Measurements from ENCODE around the gene ITPRIPL2.

ITPRIPL2 gene

DNA sequence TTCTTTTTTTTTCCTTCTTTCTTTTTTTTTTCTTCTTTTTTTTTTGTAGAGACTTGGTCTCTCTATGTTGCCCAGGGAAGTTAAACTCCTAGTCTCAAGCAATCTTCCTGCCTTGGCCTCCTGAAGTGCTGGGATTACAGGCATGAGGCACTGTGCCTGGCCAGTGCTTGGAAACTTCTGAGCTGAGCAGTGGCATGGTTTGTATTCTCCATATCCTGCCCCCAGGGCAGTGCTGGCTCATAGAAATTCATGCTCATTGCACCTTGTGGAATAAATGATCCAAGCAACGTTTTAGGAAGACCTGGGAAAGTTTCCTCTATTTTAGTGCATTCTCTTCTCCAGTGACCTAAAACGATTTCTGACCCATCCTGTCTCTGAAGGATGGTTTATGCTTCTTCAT lies 37.5 kb downstream of the ITPRIPL2 start:
- FAIRE-seq (no peak), DNase-seq (ENCODE audit: insufficient read length, low spot score) (no peak)
- TF ChIP-seq POU2F2 (IDR thresholded peaks at IDR 0.05; ENCODE audit: low read depth, low read length) (no peak), POLR2AphosphoS5 (IDR thresholded peaks at IDR 0.05; ENCODE audit: low read depth, low read length) (no peak), SPI1 (IDR thresholded peaks at IDR 0.05; ENCODE audit: low read depth, low read length) (no peak), POLR2A (IDR thresholded peaks at IDR 0.05; ENCODE audit: low read depth, low read length) (no peak), TAF1 (IDR thresholded peaks at IDR 0.05; ENCODE audit: low read depth, low read length) (no peak), PAX5 (IDR thresholded peaks at IDR 0.05; ENCODE audit: insufficient read depth, low read length, severe bottlenecking) (no peak)

DNA sequence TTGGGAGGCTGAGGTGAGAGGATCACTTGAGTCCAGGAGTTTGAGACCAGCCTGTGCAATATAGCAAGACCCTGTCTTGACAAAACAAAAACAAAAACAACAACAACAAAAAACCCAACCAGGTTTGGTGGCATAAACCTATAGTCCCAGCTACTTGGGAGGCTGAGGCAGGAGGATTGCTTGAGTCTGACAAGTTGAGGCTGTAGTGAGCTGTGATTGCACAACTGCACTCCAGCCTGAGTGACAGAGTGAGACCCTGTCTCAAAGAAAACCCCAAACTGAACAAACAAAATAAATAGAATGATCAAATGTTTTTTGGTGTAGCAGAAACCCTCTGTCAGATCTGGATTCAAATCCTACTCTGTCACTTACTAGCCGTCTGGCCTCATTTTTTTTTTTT lies 38.3 kb downstream of the ITPRIPL2 start:
- no peak for DNase-seq (ENCODE audit: insufficient read length, low spot score)
- no peak for TF ChIP-seq POLR2AphosphoS5 (IDR thresholded peaks at IDR 0.05; ENCODE audit: low read depth, low read length)
- FAIRE-seq = no peak

DNA sequence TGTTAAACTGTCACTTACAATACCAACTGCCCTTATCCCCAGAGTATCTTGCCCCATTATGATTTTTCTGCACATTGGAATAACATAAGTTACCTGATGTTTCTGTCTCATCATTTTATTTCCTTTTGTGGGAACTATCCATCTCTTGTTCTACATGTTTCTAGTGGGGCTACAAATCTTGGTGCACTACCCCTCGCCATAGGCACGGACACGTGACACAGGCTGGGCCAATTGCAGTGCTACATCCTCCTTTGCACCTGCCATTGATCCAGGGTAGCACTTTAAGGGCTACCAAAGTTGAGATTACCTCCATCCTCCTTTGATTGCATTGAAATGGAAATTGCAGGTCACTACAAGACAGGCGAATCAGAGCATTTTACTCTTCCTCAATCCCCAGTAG lies 40.1 kb downstream of the ITPRIPL2 start:
- TF ChIP-seq PAX5 (IDR thresholded peaks at IDR 0.05; ENCODE audit: insufficient read depth, low read length, severe bottlenecking) = no peak
- TF ChIP-seq POLR2A (IDR thresholded peaks at IDR 0.05; ENCODE audit: low read depth, low read length) = no peak
- TF ChIP-seq SPI1 (IDR thresholded peaks at IDR 0.05; ENCODE audit: low read depth, low read length) = no peak
- no peak for TF ChIP-seq POLR2AphosphoS5 (IDR thresholded peaks at IDR 0.05; ENCODE audit: low read depth, low read length)
- no peak for FAIRE-seq
- DNase-seq (ENCODE audit: insufficient read length, low spot score) = no peak

DNA sequence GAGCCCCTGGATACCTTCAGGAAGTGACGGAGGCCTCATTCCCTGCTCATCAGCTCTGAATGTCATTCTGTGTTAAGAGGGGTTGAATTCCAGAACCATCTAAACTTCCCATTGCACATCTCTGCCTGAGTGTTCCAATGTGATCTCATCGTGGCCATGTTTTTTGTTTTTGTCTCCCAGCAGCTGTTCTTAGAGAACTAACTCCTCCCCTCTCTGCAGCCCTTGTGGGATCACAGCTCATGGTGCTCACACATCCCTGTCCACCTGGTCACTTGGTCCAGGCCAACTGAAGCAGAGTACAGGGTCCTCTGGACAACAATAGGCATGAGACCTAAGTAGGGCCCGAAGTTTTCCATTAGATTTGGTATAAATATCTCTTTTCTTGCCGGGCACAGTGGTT lies 48.3 kb downstream of the ITPRIPL2 start:
- DNase-seq (ENCODE audit: insufficient read length, low spot score) (no peak), FAIRE-seq (no peak)
- no peak for TF ChIP-seq POU2F2 (IDR thresholded peaks at IDR 0.05; ENCODE audit: low read depth, low read length)

DNA sequence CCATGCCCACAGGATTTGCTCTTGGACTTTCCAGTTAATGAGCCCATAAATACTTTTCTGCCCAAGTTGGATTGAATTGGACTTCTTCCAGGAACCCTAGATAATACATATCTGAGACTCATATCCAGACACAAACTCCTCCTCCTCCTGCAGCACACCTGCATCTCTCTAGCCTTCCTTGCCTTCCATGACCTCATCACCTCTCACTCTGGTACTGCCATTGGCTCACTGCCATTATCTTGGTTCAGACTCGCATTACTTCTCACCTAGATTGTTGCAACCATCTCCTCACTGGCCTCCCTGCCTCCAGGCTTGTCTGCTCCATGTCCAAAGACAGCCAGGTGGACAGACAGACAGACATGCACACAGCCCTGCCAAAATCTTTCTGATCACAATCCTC lies 49.5 kb downstream of the ITPRIPL2 start:
- FAIRE-seq (no peak), DNase-seq (ENCODE audit: insufficient read length, low spot score) (no peak)
- TF ChIP-seq SPI1 (IDR thresholded peaks at IDR 0.05; ENCODE audit: low read depth, low read length) (no peak), POLR2A (IDR thresholded peaks at IDR 0.05; ENCODE audit: low read depth, low read length) (no peak), POLR2AphosphoS5 (IDR thresholded peaks at IDR 0.05; ENCODE audit: low read depth, low read length) (no peak), PAX5 (IDR thresholded peaks at IDR 0.05; ENCODE audit: insufficient read depth, low read length, severe bottlenecking) (no peak), POU2F2 (IDR thresholded peaks at IDR 0.05; ENCODE audit: low read depth, low read length) (no peak), TAF1 (IDR thresholded peaks at IDR 0.05; ENCODE audit: low read depth, low read length) (no peak)

DNA sequence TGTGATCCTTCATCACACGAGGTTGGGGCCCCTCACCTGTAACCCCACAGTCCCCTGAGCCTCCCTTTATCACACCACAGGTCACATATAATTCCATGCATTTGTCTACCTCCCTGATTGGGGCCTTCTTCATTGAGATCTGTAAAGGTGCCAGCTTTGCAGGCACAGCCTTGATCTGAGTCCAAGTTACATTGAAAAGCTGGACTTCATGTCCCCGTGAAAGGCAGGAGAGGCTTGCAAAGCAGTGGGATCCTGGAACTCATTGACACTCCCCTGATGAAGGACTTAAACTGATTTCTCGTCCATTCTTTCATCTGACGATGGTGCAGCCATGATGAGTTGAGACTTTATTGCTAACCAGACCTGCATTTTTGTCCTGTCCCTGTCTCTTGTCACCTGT lies 50.5 kb downstream of the ITPRIPL2 start:
- TF ChIP-seq POU2F2 (IDR thresholded peaks at IDR 0.05; ENCODE audit: low read depth, low read length) (no peak), POLR2A (IDR thresholded peaks at IDR 0.05; ENCODE audit: low read depth, low read length) (no peak), POLR2AphosphoS5 (IDR thresholded peaks at IDR 0.05; ENCODE audit: low read depth, low read length) (no peak), PAX5 (IDR thresholded peaks at IDR 0.05; ENCODE audit: insufficient read depth, low read length, severe bottlenecking) (no peak), SPI1 (IDR thresholded peaks at IDR 0.05; ENCODE audit: low read depth, low read length) (no peak), TAF1 (IDR thresholded peaks at IDR 0.05; ENCODE audit: low read depth, low read length) (no peak)
- DNase-seq (ENCODE audit: insufficient read length, low spot score) = no peak
- no peak for FAIRE-seq

DNA sequence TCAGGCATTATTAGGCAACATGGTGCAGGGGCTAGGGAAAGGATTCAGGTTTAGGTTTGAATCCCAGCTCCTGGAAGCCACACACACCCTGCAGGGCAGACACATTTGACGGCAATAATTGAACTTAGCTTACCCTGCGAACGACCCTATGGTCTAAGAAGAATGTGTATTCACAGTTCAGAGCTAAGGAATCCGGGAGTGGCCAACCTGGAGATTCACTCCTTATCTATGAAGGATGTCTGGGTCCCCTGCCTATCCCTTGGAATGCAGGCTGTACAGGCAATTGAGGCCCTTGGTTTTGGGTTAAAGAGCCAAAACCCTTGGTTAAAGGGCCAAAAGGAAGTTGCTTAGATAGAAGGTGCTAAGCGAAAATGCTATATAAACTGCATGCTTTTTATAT lies 51.3 kb downstream of the ITPRIPL2 start:
- FAIRE-seq (no peak), DNase-seq (ENCODE audit: insufficient read length, low spot score) (no peak)
- no peak for TF ChIP-seq PAX5 (IDR thresholded peaks at IDR 0.05; ENCODE audit: insufficient read depth, low read length, severe bottlenecking)
- no peak for TF ChIP-seq POLR2A (IDR thresholded peaks at IDR 0.05; ENCODE audit: low read depth, low read length)
- TF ChIP-seq POU2F2 (IDR thresholded peaks at IDR 0.05; ENCODE audit: low read depth, low read length) = no peak
- TF ChIP-seq POLR2AphosphoS5 (IDR thresholded peaks at IDR 0.05; ENCODE audit: low read depth, low read length) = no peak
- no peak for TF ChIP-seq TAF1 (IDR thresholded peaks at IDR 0.05; ENCODE audit: low read depth, low read length)
- TF ChIP-seq SPI1 (IDR thresholded peaks at IDR 0.05; ENCODE audit: low read depth, low read length) = no peak

DNA sequence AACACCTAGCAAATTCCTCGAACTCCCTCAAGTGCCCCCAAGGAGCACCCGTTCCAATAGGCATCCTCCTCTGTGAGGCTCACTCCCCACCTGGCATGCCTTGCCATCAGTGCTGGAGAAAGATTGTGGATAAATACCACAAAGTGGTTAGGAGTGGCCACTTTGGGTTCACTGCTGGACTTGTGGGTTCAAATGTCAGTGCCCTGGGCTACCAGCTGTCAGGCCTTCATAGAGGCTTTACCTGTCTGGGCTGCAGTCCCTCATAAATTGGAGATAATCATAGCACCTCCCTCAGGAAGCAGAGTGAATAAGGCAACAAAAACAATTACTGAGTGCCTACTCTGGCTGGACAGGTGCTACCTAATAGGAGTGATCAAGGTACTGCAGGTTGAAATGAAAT lies 52.7 kb downstream of the ITPRIPL2 start:
- DNase-seq (ENCODE audit: insufficient read length, low spot score) (no peak), FAIRE-seq (no peak)
- TF ChIP-seq PAX5 (IDR thresholded peaks at IDR 0.05; ENCODE audit: insufficient read depth, low read length, severe bottlenecking) (no peak), TAF1 (IDR thresholded peaks at IDR 0.05; ENCODE audit: low read depth, low read length) (no peak), SPI1 (IDR thresholded peaks at IDR 0.05; ENCODE audit: low read depth, low read length) (no peak), POU2F2 (IDR thresholded peaks at IDR 0.05; ENCODE audit: low read depth, low read length) (no peak), POLR2AphosphoS5 (IDR thresholded peaks at IDR 0.05; ENCODE audit: low read depth, low read length) (no peak), POLR2A (IDR thresholded peaks at IDR 0.05; ENCODE audit: low read depth, low read length) (no peak)

DNA sequence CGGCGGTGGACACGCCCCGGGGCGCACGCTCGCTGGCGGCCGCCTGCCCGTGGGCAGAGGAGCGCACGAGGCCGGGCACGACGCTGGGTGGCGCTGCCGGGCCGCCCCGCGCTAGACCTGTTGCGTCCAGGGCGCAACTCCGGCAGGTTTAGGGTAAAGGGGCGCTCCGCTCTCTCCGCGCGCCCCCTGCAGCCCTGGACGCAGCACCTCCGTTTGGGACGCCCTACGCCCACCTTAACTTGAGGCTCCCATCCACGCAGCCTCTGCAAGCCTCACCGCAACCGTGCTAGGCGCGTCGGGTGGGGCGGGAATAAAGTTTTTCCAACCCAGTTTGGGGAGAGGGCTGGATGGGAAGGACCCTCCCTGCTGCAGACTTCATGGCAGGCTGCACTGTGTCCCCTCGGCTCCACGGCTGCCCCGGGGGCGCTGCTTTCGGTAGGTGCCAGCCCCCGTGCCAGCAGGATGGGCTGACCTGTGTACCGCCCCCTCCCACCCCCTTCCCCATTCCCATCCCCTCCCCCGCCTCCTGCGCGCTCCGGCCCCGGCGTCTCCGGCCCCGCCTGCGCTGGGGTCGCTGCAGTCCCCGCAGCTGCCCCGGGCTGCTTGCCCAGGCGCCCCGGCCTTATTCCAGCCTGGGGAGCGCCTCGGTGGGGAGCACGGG lies 54.1 kb downstream of the ITPRIPL2 start, which contains the start of gene SYT17:
SYT17 (plus strand) TSS at position 531 of the 661 bp plus-strand sequence. CDS start 407 bp downstream, outside the sequence.
- DNase-seq (ENCODE audit: insufficient read length, low spot score) (peak; percentile 86), FAIRE-seq (peak; percentile 87)
- TF ChIP-seq PAX5 (IDR thresholded peaks at IDR 0.05; ENCODE audit: insufficient read depth, low read length, severe bottlenecking) = peak; percentile 81
- no peak for TF ChIP-seq TAF1 (IDR thresholded peaks at IDR 0.05; ENCODE audit: low read depth, low read length)

DNA sequence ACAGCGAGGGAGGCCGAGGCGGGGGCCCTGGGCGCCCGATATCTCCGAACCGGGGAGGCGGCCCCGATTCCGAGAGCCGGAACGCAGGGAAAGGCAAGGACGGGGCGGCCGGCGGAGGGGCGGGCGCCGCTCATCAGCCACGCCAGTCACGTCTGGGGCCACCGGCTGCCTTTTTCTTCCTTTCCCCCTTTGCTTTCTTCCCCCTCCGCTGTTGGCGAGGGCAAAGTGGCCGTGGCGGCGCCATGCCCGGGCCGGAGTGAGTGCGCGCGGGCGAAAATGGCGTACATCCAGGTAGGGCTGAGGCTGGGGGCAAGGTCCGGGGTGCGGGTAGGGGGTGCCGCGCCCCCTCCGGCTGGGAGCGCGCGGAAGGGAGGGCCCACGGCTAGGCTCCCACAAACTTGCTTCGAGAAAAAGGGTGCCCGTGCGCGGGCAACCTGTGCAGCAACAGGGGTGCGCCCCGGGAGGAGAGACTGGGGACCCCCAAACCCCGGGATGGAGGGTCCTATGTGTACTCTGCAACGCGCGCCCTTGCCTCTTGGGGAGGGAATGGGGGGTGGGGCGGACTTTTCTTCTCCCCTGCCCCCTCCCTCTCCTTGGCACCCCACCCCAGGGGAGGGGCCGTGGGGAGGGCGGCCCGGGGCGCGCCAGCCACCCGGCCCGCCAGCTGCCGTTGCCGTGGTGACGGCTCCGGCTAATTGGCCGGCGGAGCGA lies 54.8 kb downstream of the ITPRIPL2 start:
- no peak for TF ChIP-seq POU2F2 (IDR thresholded peaks at IDR 0.05; ENCODE audit: low read depth, low read length)
- no peak for TF ChIP-seq TAF1 (IDR thresholded peaks at IDR 0.05; ENCODE audit: low read depth, low read length)
- no peak for TF ChIP-seq POLR2AphosphoS5 (IDR thresholded peaks at IDR 0.05; ENCODE audit: low read depth, low read length)
- no peak for TF ChIP-seq PAX5 (IDR thresholded peaks at IDR 0.05; ENCODE audit: insufficient read depth, low read length, severe bottlenecking)
- no peak for TF ChIP-seq POLR2A (IDR thresholded peaks at IDR 0.05; ENCODE audit: low read depth, low read length)
- no peak for TF ChIP-seq SPI1 (IDR thresholded peaks at IDR 0.05; ENCODE audit: low read depth, low read length)
- FAIRE-seq = no peak

More for the DNA sequence above, 54.8 kb downstream of the ITPRIPL2 start:
- peak; percentile 34 for DNase-seq (ENCODE audit: insufficient read length, low spot score)

Measured in GM12891 (cell line).